Measurements from ENCODE around the gene APRT.

Gene APRT

GRCh38 chr16:88766975-88767374, 44.8 kb downstream of the APRT start:
- H3K9me3 Mint-ChIP-seq: no peaks in the 10 kb centered on the region
- DNase-seq (ENCODE audit: low spot score): no peak
- no peaks in the 10 kb centered on the region for H3K27me3 Mint-ChIP-seq (ENCODE audit: low read depth)
- peaks cover 6% of the 10 kb centered on the region for H3K4me1 Mint-ChIP-seq (ENCODE audit: low read depth)
- peaks cover 12% of the 10 kb centered on the region for H3K36me3 Mint-ChIP-seq (ENCODE audit: low read depth)
- H3K4me3 Mint-ChIP-seq: no peak overlapping the region
- peak overlapping the region; percentile 27 for H3K27ac Mint-ChIP-seq

- H3K27ac Mint-ChIP-seq: no peak overlapping the region
- H3K27me3 Mint-ChIP-seq (ENCODE audit: low read depth): no peaks in the 10 kb centered on the region
- peaks cover 6% of the 10 kb centered on the region for H3K4me1 Mint-ChIP-seq (ENCODE audit: low read depth)
These were observed 46.8 kb downstream of the APRT start for GRCh38 chr16:88764913-88765349.

GRCh38 chr16:88764080-88764479, 47.6 kb downstream of the APRT start:
- DNase-seq (ENCODE audit: low spot score): no peak
- H3K4me3 Mint-ChIP-seq: no peak overlapping the region
- no peaks in the 10 kb centered on the region for H3K9me3 Mint-ChIP-seq
- H3K27ac Mint-ChIP-seq: no peak overlapping the region
- H3K4me1 Mint-ChIP-seq (ENCODE audit: low read depth): peaks cover 10% of the 10 kb centered on the region
- H3K27me3 Mint-ChIP-seq (ENCODE audit: low read depth): no peaks in the 10 kb centered on the region
- peaks cover 12% of the 10 kb centered on the region for H3K36me3 Mint-ChIP-seq (ENCODE audit: low read depth)

More at GRCh38 chr16:88764913-88765349, 46.8 kb downstream of the APRT start:
- Mint-ChIP-seq H3K36me3 (ENCODE audit: low read depth) (peaks cover 12% of the 10 kb centered on the region), H3K4me3 (no peak overlapping the region), H3K9me3 (no peaks in the 10 kb centered on the region)
- no peak for DNase-seq (ENCODE audit: low spot score)

- Mint-ChIP-seq H3K27me3 (ENCODE audit: low read depth) (no peaks in the 10 kb centered on the region), H3K4me1 (ENCODE audit: low read depth) (peaks cover 11% of the 10 kb centered on the region), H3K9me3 (no peaks in the 10 kb centered on the region), H3K4me3 (no peak overlapping the region), H3K36me3 (ENCODE audit: low read depth) (peaks cover 10% of the 10 kb centered on the region), H3K27ac (no peak overlapping the region)
- no peak for DNase-seq (ENCODE audit: low spot score)
These were observed 48.1 kb downstream of the APRT start for GRCh38 chr16:88763502-88764053.

- no peak for DNase-seq (ENCODE audit: low spot score)
- Mint-ChIP-seq H3K27me3 (ENCODE audit: low read depth) (no peaks in the 10 kb centered on the region), H3K4me1 (ENCODE audit: low read depth) (peaks cover 11% of the 10 kb centered on the region), H3K36me3 (ENCODE audit: low read depth) (peaks cover 10% of the 10 kb centered on the region), H3K27ac (no peak overlapping the region), H3K4me3 (no peak overlapping the region), H3K9me3 (no peaks in the 10 kb centered on the region)
These were observed 48.8 kb downstream of the APRT start for GRCh38 chr16:88762941-88763340.

- H3K9me3 Mint-ChIP-seq: no peaks in the 10 kb centered on the region
- DNase-seq (ENCODE audit: low spot score): no peak
- no peak overlapping the region for H3K27ac Mint-ChIP-seq
- no peaks in the 10 kb centered on the region for H3K27me3 Mint-ChIP-seq (ENCODE audit: low read depth)
- peaks cover 10% of the 10 kb centered on the region for H3K36me3 Mint-ChIP-seq (ENCODE audit: low read depth)
- peaks cover 10% of the 10 kb centered on the region for H3K4me1 Mint-ChIP-seq (ENCODE audit: low read depth)
- H3K4me3 Mint-ChIP-seq: no peak overlapping the region
These were observed 49.4 kb downstream of the APRT start for GRCh38 chr16:88762258-88762870.

- H3K4me3 Mint-ChIP-seq: no peak overlapping the region
- H3K27me3 Mint-ChIP-seq (ENCODE audit: low read depth): no peaks in the 10 kb centered on the region
- no peaks in the 10 kb centered on the region for H3K9me3 Mint-ChIP-seq
- H3K4me1 Mint-ChIP-seq (ENCODE audit: low read depth): peaks cover 6% of the 10 kb centered on the region
- H3K36me3 Mint-ChIP-seq (ENCODE audit: low read depth): peaks cover 10% of the 10 kb centered on the region
- DNase-seq (ENCODE audit: low spot score): no peak
- no peak overlapping the region for H3K27ac Mint-ChIP-seq
These were observed 49.9 kb downstream of the APRT start for GRCh38 chr16:88761830-88762229.

GRCh38 chr16:88761143-88761534, 50.6 kb downstream of the APRT start:
- no peak for DNase-seq (ENCODE audit: low spot score)
- H3K9me3 Mint-ChIP-seq: no peaks in the 10 kb centered on the region
- H3K27ac Mint-ChIP-seq: no peak overlapping the region
- no peak overlapping the region for H3K4me3 Mint-ChIP-seq
- peaks cover 6% of the 10 kb centered on the region for H3K4me1 Mint-ChIP-seq (ENCODE audit: low read depth)
- no peaks in the 10 kb centered on the region for H3K27me3 Mint-ChIP-seq (ENCODE audit: low read depth)
- peaks cover 9% of the 10 kb centered on the region for H3K36me3 Mint-ChIP-seq (ENCODE audit: low read depth)

- Mint-ChIP-seq H3K4me3 (no peak overlapping the region), H3K4me1 (ENCODE audit: low read depth) (peaks cover 6% of the 10 kb centered on the region), H3K36me3 (ENCODE audit: low read depth) (peaks cover 6% of the 10 kb centered on the region), H3K9me3 (no peaks in the 10 kb centered on the region), H3K27me3 (ENCODE audit: low read depth) (no peaks in the 10 kb centered on the region), H3K27ac (no peak overlapping the region)
- no peak for DNase-seq (ENCODE audit: low spot score)
These were observed 51.1 kb downstream of the APRT start for GRCh38 chr16:88760424-88761142.

- DNase-seq (ENCODE audit: low spot score): no peak
- H3K27me3 Mint-ChIP-seq (ENCODE audit: low read depth): no peaks in the 10 kb centered on the region
- no peak overlapping the region for H3K27ac Mint-ChIP-seq
- no peak overlapping the region for H3K4me3 Mint-ChIP-seq
- peaks cover 6% of the 10 kb centered on the region for H3K4me1 Mint-ChIP-seq (ENCODE audit: low read depth)
- H3K36me3 Mint-ChIP-seq (ENCODE audit: low read depth): peaks cover 6% of the 10 kb centered on the region
- H3K9me3 Mint-ChIP-seq: no peaks in the 10 kb centered on the region
These were observed 51.8 kb downstream of the APRT start for GRCh38 chr16:88759976-88760350.
